Adrenal gland (tissue), 5 donors: ENCODE results near the gene STMN1.

Experiments
- POLR2A ChIP-seq, 2 donors: fragments of 450-650 bp; IDR thresholded peaks; one replicate each; pipeline ENCODE4 v1.6.1; 2017; ENCODE audit warnings: antibody characterized with exemption in 2 of 2, mild to moderate bottlenecking in 2 of 2, moderate library complexity in 1 of 2
- TF ChIP-seq, protein P1 (sequence below), 6 experiments: fragments of 450-650 bp in 4 of 6; fragments of 200-600 bp in 2 of 6; sonication (generic) in 1 of 6; IDR thresholded peaks; 1 replicate in 5 of 6; 2 replicates in 1 of 6; pipeline versions ENCODE4 v1.5.1 to v1.8.0; 2016 to 2021; ENCODE audit warnings: antibody characterized with exemption in 6 of 6, mild to moderate bottlenecking in 2 of 6, moderate library complexity in 1 of 6
- donor health status: DM: no; HTN: no; CAD: no.

DNA sequence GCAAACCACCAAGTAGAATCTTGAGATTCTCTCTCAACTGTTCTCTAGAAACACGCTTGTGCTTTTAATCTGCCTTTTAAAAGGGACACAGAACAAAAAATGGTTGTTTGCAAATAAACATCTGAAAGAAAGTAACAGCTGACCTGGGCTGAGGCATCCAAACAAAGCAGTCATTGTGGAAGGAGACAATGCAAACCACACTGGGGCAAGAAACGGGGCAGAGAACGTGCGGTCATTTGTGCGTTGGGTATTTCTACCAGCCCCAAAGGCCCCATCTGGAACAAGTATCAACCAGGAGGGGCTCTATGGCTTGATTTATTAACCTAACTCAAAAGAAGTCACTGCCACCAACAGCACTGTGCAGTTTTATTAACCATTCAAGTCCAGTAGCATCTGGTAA is 6.0 kb downstream of the STMN1 start:
- TF ChIP-seq, protein P1, sequence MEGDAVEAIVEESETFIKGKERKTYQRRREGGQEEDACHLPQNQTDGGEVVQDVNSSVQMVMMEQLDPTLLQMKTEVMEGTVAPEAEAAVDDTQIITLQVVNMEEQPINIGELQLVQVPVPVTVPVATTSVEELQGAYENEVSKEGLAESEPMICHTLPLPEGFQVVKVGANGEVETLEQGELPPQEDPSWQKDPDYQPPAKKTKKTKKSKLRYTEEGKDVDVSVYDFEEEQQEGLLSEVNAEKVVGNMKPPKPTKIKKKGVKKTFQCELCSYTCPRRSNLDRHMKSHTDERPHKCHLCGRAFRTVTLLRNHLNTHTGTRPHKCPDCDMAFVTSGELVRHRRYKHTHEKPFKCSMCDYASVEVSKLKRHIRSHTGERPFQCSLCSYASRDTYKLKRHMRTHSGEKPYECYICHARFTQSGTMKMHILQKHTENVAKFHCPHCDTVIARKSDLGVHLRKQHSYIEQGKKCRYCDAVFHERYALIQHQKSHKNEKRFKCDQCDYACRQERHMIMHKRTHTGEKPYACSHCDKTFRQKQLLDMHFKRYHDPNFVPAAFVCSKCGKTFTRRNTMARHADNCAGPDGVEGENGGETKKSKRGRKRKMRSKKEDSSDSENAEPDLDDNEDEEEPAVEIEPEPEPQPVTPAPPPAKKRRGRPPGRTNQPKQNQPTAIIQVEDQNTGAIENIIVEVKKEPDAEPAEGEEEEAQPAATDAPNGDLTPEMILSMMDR (IDR thresholded peaks at IDR 0.05): no peak
- TF ChIP-seq POLR2A (IDR thresholded peaks at IDR 0.05): no peak
